Activated CD4-positive, CD25-positive, alpha-beta regulatory T cell treated with anti-CD3 and anti-CD28 coated beads, Interleukin-2, amount 50 U/mL, for 16 hours (primary cell): ENCODE data around the gene SYNE2.

Experiments used
- DNase-seq: peaks from one replicate; pipeline ENCODE4 v3.0.0-alpha.2; 2020; ENCODE audit warnings: low read depth, low spot score

SYNE2 gene

GRCh38 chr14:64215274-64215673, 362.5 kb downstream of the SYNE2 start:
- no peak for DNase-seq

- DNase-seq = no peak
Measured at GRCh38 chr14:64215978-64216377, 363.2 kb downstream of the SYNE2 start.

GRCh38 chr14:64217308-64217707, 364.5 kb downstream of the SYNE2 start:
- DNase-seq = no peak

- no peak for DNase-seq
Measured at GRCh38 chr14:64217834-64218233, 365.0 kb downstream of the SYNE2 start.

- no peak for DNase-seq
Measured at GRCh38 chr14:64218344-64219240, 365.8 kb downstream of the SYNE2 start.

GRCh38 chr14:64220056-64220455, 367.3 kb downstream of the SYNE2 start:
- DNase-seq = no peak

GRCh38 chr14:64220466-64220865, 367.7 kb downstream of the SYNE2 start:
- no peak for DNase-seq

- DNase-seq = no peak
Measured at GRCh38 chr14:64221391-64222003, 368.7 kb downstream of the SYNE2 start.

GRCh38 chr14:64225151-64225757, 372.4 kb downstream of the SYNE2 start:
- DNase-seq = no peak

- no peak for DNase-seq
Measured at GRCh38 chr14:64227856-64228255, 375.1 kb downstream of the SYNE2 start.

GRCh38 chr14:64229489-64229888, 376.7 kb downstream of the SYNE2 start:
- DNase-seq = no peak

- DNase-seq = no peak
Measured at GRCh38 chr14:64232095-64232838, 379.5 kb downstream of the SYNE2 start.

- DNase-seq = no peak
Measured at GRCh38 chr14:64232944-64233343, 380.1 kb downstream of the SYNE2 start.

GRCh38 chr14:64233531-64234190, 380.9 kb downstream of the SYNE2 start:
- DNase-seq = no peak

- no peak for DNase-seq
Measured at GRCh38 chr14:64234877-64235651, 382.3 kb downstream of the SYNE2 start.

GRCh38 chr14:64235652-64236640, 383.1 kb downstream of the SYNE2 start:
- DNase-seq = no peak

GRCh38 chr14:64238049-64238448, 385.2 kb downstream of the SYNE2 start:
- DNase-seq = no peak

- no peak for DNase-seq
Measured at GRCh38 chr14:64238631-64239030, 385.8 kb downstream of the SYNE2 start.

- no peak for DNase-seq
Measured at GRCh38 chr14:64244279-64244678, 391.5 kb downstream of the SYNE2 start.
